OCI-LY1 (cell line): ENCODE data around the gene HDAC10.

Source experiments
- CTCF ChIP-seq: fragments of 200-600 bp; sonication (generic), shearing (Covaris generic); IDR thresholded peaks from 2 replicates; pipeline ENCODE4 v1.5.1; 2017; ENCODE audit warnings: mild to moderate bottlenecking, antibody characterized with exemption, low read length, moderate library complexity, mixed read lengths
- EZH2 ChIP-seq: fragments of 200-600 bp; sonication (generic), shearing (Covaris generic); IDR thresholded peaks from 2 replicates; pipeline ENCODE4 v1.8.0; 2017; ENCODE audit warnings: borderline replicate concordance, mixed run types, mild to moderate bottlenecking, antibody characterized with exemption, low read length, moderate library complexity, mixed read lengths

GRCh38 chr22:50245214-50246072, 5.6 kb downstream of the HDAC10 start:
- TF ChIP-seq CTCF (no peak), EZH2 (no peak)
